ENCODE measurements around the gene ABAT.

The ABAT gene

GRCh38 chr16:8816967-8817655, 142.7 kb downstream of the ABAT start:
- TF ChIP-seq, protein P1, sequence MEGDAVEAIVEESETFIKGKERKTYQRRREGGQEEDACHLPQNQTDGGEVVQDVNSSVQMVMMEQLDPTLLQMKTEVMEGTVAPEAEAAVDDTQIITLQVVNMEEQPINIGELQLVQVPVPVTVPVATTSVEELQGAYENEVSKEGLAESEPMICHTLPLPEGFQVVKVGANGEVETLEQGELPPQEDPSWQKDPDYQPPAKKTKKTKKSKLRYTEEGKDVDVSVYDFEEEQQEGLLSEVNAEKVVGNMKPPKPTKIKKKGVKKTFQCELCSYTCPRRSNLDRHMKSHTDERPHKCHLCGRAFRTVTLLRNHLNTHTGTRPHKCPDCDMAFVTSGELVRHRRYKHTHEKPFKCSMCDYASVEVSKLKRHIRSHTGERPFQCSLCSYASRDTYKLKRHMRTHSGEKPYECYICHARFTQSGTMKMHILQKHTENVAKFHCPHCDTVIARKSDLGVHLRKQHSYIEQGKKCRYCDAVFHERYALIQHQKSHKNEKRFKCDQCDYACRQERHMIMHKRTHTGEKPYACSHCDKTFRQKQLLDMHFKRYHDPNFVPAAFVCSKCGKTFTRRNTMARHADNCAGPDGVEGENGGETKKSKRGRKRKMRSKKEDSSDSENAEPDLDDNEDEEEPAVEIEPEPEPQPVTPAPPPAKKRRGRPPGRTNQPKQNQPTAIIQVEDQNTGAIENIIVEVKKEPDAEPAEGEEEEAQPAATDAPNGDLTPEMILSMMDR (IDR thresholded peaks at IDR 0.05) = no peak

DNA sequence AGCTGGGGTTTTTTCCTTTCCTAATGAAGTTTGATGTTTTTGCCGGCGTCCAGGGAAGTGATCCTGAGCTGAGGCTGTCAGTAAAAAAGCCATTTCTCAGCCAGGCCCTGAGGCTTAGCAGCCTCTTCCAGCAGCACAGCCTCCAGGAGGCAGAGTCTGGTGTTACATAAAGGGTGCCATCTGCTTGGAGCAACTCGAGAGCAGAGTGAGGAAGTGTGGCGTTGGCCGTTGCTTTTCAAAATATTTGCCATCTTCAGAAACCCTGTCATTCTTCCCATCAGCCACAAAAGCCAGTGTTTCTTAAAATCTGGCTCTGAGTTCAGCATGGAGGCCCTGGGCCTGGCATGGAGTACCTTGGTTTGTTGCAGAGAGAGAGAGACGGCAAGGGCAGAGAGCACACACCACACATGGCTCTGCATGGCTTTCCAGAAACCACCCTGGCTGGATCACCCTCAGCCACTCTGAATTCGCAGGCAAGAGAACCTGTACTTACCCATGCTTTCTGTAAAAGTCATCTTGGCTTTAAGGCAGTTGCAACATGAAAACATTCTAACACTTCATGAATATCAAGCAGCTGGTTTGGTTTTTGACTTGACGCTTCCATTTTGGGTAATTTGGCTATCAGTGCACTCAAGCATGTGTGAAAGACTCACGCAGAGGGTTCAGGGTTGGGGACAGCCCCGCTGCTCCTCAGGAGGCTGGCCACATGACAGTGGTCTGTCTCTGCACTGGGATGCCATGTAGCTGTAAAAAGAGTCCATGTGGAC, 144.3 kb downstream of the ABAT start:
- TF ChIP-seq, protein P1 (IDR thresholded peaks at IDR 0.05) = no peak

DNA sequence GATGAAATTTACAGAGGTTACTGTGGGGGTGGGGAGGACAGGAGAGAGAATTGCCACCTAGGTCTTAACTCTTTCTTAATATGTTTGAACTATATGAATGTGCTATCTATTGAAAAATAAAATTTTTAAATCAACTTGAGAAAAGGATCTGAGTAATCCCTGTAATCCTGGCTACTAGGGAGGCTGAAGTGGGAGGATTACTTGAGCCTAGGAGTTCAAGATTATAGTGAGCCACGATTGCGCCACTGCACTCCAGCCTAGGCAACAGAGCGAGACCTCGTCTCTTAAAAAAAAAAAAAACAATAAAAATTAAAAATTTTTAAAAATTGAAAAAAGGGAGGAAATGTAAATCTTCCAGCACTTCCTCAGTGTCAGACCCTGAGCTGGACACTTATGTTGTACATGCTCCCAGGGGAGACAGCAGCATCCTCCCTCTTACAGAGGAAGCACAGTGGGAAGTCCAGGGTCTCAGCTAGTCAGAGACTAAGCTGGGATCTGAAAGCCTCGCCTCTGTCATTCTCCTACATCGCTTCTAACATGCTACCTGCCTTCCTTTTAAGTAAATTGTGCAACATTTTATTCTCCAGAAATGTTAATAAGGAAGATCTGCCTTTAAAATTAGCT, 145.1 kb downstream of the ABAT start:
- TF ChIP-seq, protein P1 (IDR thresholded peaks at IDR 0.05) = no peak

DNA sequence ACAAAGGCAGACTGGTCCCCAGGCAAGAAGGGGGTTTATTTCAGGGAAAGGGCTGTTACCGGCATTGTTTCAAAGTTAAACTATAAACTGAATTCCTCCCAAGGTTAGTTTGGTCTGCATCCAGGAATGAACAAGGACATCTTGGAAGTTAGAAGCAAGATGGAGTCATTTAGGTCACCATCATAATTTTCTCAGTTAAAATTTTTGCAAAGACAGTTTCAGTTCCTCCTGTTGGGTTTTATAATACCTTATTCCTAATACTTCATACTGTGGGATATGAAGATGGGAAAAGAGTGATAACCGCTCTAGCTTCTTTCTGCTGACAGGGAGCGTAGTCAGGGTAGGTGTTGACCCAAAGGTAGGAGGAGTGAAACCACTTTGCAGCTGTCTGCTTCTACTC, 148.0 kb downstream of the ABAT start:
- TF ChIP-seq, protein P1 (IDR thresholded peaks at IDR 0.05) = no peak

DNA sequence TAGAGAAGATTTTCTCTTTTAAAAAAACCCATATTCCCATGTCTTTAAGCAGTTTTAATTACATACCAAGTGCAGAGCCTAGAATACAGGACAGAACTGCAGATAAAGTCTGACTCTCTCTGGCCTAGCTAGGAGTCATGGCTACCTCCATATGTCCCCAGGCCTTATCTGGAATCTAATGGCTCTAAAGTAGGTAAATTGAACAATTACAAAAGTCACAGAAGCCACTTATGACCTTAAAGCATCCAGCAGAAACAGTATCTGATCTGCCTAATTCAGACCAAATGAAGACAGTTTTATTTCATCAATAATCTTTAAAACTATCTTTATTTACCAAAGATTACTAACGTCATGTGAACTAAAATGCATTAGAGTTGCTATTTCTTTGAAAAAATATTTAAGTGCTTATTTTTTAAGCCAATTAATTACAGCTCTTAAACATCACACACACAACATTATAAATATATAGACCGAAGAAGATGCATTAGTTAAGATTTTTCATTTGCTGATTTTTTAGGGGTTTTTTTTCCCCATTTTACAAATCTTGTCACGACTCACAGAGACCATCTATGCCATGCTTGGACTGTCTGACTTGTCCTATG, 152.0 kb downstream of the ABAT start:
- TF ChIP-seq, protein P1 (IDR thresholded peaks at IDR 0.05) = no peak

- TF ChIP-seq, protein P1 (IDR thresholded peaks at IDR 0.05) = no peak
Measured at GRCh38 chr16:8828541-8829165, 154.2 kb downstream of the ABAT start.

DNA sequence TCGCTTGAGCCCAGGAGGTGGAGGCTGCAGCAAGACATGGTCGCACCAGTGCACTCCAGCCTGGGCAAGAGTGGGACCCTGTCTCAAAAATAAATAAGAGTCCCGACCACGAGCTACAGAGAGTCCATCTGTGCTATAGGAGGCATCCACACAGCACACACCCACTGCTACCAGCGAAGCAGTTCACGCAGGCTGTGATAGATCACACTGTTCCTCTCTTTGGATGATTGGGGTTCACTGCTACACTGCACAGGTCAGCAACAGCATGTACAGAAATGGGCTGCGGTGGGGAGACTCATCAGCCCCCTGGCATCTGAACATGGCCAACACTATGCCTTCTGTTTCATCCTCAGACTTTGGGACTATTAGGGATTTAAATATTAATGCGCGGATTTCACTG, 157.0 kb downstream of the ABAT start:
- TF ChIP-seq, protein P1 (IDR thresholded peaks at IDR 0.05) = no peak
